Erythroblast (primary cell): Measurements from ENCODE around the gene ITPK1.

Experiments
- GATA1 ChIP-seq: IDR thresholded peaks from 2 replicates; pipeline ENCODE4 v1.6.1; 2011; ENCODE audit warnings: low read depth, mild to moderate bottlenecking, control low read depth, low read length, moderate library complexity
- POLR2A ChIP-seq: IDR thresholded peaks from 2 replicates; pipeline ENCODE4 v1.6.1; 2011; ENCODE audit warnings: mild to moderate bottlenecking, low read length

DNA sequence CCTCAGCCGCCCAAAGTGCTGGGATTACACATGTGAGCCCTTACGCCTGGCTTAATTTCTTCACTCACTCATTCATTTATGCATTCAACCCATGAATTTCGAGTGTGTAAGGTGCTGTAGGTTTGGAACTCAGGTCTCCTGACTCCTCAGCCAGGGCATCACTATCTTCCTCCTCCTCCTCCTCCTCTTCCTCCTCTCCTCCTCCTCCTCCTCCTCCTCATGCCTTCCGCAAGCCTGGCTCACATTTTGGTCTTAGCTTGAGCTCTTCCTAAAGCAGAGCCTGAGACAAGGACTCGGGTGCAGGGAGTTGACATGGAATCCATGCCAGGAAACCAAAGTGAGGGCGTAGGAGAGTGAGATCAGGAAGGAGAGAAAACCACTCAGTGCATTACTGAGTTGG is 213.5 kb downstream of the ITPK1 start:
- TF ChIP-seq POLR2A: no peak
- TF ChIP-seq GATA1: no peak
